Stomach (tissue), 4 donors: ENCODE measurements around the gene WDR27.

ENCODE experiments used
- EP300 ChIP-seq: sonication (generic); formaldehyde crosslinking; IDR thresholded peaks from one replicate; pipeline ENCODE4 v1.6.1; 2017; ENCODE audit warnings: antibody characterized with exemption
- POLR2A ChIP-seq, 4 donors: fragments of 450-650 bp; IDR thresholded peaks; one replicate each; pipeline ENCODE4 v1.6.1; 2016; ENCODE audit warnings: antibody characterized with exemption in 4 of 4, control low read depth in 2 of 4, mild to moderate bottlenecking in 1 of 4, moderate library complexity in 1 of 4
- TF ChIP-seq, protein P1 (sequence below), 7 experiments: fragments of 450-650 bp in 4 of 7; fragments of 200-600 bp in 3 of 7; sonication (generic) in 3 of 7; IDR thresholded peaks; one replicate each; pipeline ENCODE4 v1.5.1; 2016 to 2019; ENCODE audit warnings: antibody characterized with exemption in 7 of 7, control low read depth in 2 of 7, mild to moderate bottlenecking in 1 of 7

DNA sequence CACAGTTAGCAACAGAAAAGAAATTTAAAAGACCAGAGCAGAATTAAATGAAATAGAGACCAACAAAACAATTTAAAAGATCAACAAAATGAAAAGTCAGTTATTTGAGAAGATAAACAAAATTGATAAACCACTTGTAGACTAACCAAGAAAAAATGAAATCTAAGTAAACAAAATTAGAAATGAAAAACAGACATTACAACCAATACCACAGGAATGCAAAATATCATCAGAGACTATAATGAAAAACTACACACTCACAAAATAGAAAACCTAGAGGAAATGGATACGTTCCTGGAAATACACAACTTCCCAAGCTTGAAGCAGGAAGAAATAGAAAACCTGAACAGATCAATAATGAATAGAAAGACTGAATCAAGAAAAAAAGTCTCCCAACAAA lies 97.8 kb downstream of the WDR27 start:
- TF ChIP-seq EP300 = no peak
- TF ChIP-seq, protein P1, sequence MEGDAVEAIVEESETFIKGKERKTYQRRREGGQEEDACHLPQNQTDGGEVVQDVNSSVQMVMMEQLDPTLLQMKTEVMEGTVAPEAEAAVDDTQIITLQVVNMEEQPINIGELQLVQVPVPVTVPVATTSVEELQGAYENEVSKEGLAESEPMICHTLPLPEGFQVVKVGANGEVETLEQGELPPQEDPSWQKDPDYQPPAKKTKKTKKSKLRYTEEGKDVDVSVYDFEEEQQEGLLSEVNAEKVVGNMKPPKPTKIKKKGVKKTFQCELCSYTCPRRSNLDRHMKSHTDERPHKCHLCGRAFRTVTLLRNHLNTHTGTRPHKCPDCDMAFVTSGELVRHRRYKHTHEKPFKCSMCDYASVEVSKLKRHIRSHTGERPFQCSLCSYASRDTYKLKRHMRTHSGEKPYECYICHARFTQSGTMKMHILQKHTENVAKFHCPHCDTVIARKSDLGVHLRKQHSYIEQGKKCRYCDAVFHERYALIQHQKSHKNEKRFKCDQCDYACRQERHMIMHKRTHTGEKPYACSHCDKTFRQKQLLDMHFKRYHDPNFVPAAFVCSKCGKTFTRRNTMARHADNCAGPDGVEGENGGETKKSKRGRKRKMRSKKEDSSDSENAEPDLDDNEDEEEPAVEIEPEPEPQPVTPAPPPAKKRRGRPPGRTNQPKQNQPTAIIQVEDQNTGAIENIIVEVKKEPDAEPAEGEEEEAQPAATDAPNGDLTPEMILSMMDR (IDR thresholded peaks at IDR 0.05) = no peak
- no peak for TF ChIP-seq POLR2A (IDR thresholded peaks at IDR 0.05)
